K562 (cell line): Measurements from ENCODE around the gene JAK3. TPM values are rescaled to one million over a fixed set of nuclear protein-coding genes. Genes with fewer than 3 reads are reported as not detected.
A peak's percentile ranks its signal among the peaks of the same experiment; 100 is the strongest.

Experiments used
- ATAC-seq: fragments of 200-7000 bp; cut with Tn5 transposase; 3 replicates; pipeline ENCODE4 v1.9.1; 2020; ENCODE audit warnings: moderate library complexity
- BruUV-seq: library from RNA; stranded (reverse); fragments of 400-500 nt; replicated peaks from 2 replicates; lab custom pipeline; 2021; lab: Mats Ljungman, UMichigan
- CTCF ChIA-PET: fragments of 300-600 bp; formaldehyde crosslinking; extraction: SDS; loops from one replicate; lab custom pipeline; 2021; ENCODE audit warnings: low intra/inter-chr PET ratio; lab: Yijun Ruan, JAX
- POLR2A ChIA-PET: fragments of 300-600, 350-650 bp; sonication (Branson Sonifier 250); formaldehyde crosslinking; extraction: SDS; loops from one replicate; lab custom pipeline; 2021; ENCODE audit warnings: antibody characterized with exemption, inconsistent platforms; lab: Yijun Ruan, JAX
- DNase-seq, 4 experiments: peaks; one replicate each; pipeline versions ENCODE4 v3.0.0 to v3.0.0-alpha.2; 2011 to 2018; ENCODE audit warnings: low spot score in 3 of 4, mixed read lengths in 3 of 4; ENCODE audit errors: extremely low read depth in 1 of 4
- FAIRE-seq: peaks from 2 replicates; lab custom pipeline; 2011; peaks lifted over from hg19 to GRCh38; lab: Jason Lieb, UNC
- H2AFZ ChIP-seq: 2 replicates; pipeline ENCODE4 v1.6.0; 2011; ENCODE audit warnings: low read depth, low read length, control low read depth, inconsistent platforms
- H3K27ac ChIP-seq: fragments of 200-600 bp; 3 replicates; pipeline ENCODE4 v1.8.0; 2011; ENCODE audit warnings: low read depth, mild to moderate bottlenecking, control low read depth, inconsistent platforms, low read length, moderate library complexity, mixed read lengths; ENCODE audit errors: extremely low read depth
- H3K27me3 ChIP-seq, 2 experiments: fragments of 300-600 bp in 1 of 2; 2 replicates in 1 of 2; 3 replicates in 1 of 2; pipeline versions ENCODE4 v1.6.0 to v1.8.0; 2011; ENCODE audit warnings: inconsistent platforms in 2 of 2, low read length in 2 of 2, mild to moderate bottlenecking in 1 of 2, mixed read lengths in 1 of 2, moderate library complexity in 1 of 2; ENCODE audit not compliant: control insufficient read depth in 2 of 2, insufficient read depth in 2 of 2
- H3K36me3 ChIP-seq: fragments of 300-600 bp; 3 replicates; pipeline ENCODE4 v1.8.0; 2011; ENCODE audit warnings: mild to moderate bottlenecking, low read length, inconsistent platforms; ENCODE audit not compliant: control insufficient read depth, insufficient read depth
- H3K4me1 ChIP-seq, 2 experiments: fragments of 200-600 bp in 1 of 2; replicated peaks in 1 of 2; 2 replicates in 1 of 2; 3 replicates in 1 of 2; pipeline versions ENCODE4 v1.5.1 to v1.8.0; 2011; ENCODE audit warnings: inconsistent platforms in 2 of 2, low read length in 2 of 2, mild to moderate bottlenecking in 1 of 2, mixed read lengths in 1 of 2, moderate library complexity in 1 of 2; ENCODE audit not compliant: control insufficient read depth in 2 of 2, insufficient read depth in 2 of 2
- H3K4me2 ChIP-seq: 2 replicates; pipeline ENCODE4 v1.6.1; 2011; ENCODE audit warnings: low read length, control low read depth, inconsistent platforms, mixed read lengths; ENCODE audit not compliant: insufficient read depth
- H3K4me3 ChIP-seq: fragments of 200-600 bp; sonication (generic), shearing (Covaris generic); 2 replicates; pipeline ENCODE4 v1.5.1; 2016; ENCODE audit warnings: control low read depth, inconsistent platforms
- H3K79me2 ChIP-seq: fragments of 200-600 bp; 3 replicates; pipeline ENCODE4 v1.8.0; 2011; ENCODE audit warnings: low read length, inconsistent platforms; ENCODE audit not compliant: control insufficient read depth, insufficient read depth
- H3K9ac ChIP-seq, 2 experiments: 2 replicates each; pipeline versions ENCODE4 v1.6.0 to v1.6.1; 2011; ENCODE audit warnings: low read depth in 2 of 2, low read length in 2 of 2, control low read depth in 1 of 2, inconsistent platforms in 1 of 2, mild to moderate bottlenecking in 1 of 2, mixed read lengths in 1 of 2; ENCODE audit not compliant: insufficient read depth in 1 of 2
- H3K9me1 ChIP-seq: one replicate; pipeline ENCODE4 v1.6.0; 2011; ENCODE audit warnings: inconsistent platforms, mild to moderate bottlenecking, low read length, moderate library complexity; ENCODE audit not compliant: control insufficient read depth, insufficient read depth
- H3K9me3 ChIP-seq: replicated peaks from 2 replicates; pipeline ENCODE4 v1.5.1; 2011; ENCODE audit warnings: low read depth, low read length, inconsistent platforms; ENCODE audit not compliant: control insufficient read depth, insufficient read depth
- H4K20me1 ChIP-seq: replicated peaks from 2 replicates; pipeline ENCODE4 v1.6.1; 2011; ENCODE audit warnings: low read length, inconsistent platforms, mixed read lengths; ENCODE audit not compliant: control insufficient read depth, insufficient read depth
- EHMT2 ChIP-seq: fragments of 450-650 bp; IDR thresholded peaks from 2 replicates; pipeline ENCODE4 v1.6.1; 2018; ENCODE audit warnings: antibody characterized with exemption
- HNRNPLL ChIP-seq: fragments of 200-400 bp; formaldehyde crosslinking; IDR thresholded peaks from 2 replicates; pipeline ENCODE4 v1.6.1; 2017; ENCODE audit warnings: low read length, low read depth, mild to moderate bottlenecking; ENCODE audit not compliant: poor library complexity, severe bottlenecking
- LEF1 ChIP-seq: fragments of 450-650 bp; IDR thresholded peaks from 2 replicates; pipeline ENCODE4 v1.6.1; 2016; ENCODE audit warnings: mild to moderate bottlenecking
- OTX1 ChIP-seq: fragments of 450-650 bp; formaldehyde crosslinking; IDR thresholded peaks from 2 replicates; pipeline ENCODE4 v1.4.0; 2022; ENCODE audit warnings: mild to moderate bottlenecking
- POLR3A ChIP-seq: IDR thresholded peaks from 2 replicates; pipeline ENCODE4 v1.6.1; 2011; ENCODE audit warnings: borderline replicate concordance, mild to moderate bottlenecking, moderate library complexity; ENCODE audit not compliant: insufficient read length, insufficient read depth; ENCODE audit errors: extremely low read depth
- SP2 ChIP-seq: IDR thresholded peaks from 2 replicates; pipeline ENCODE4 v1.6.1; 2011; ENCODE audit warnings: mild to moderate bottlenecking, low read depth, low read length, moderate library complexity; ENCODE audit not compliant: poor library complexity, severe bottlenecking; ENCODE audit errors: extremely low read depth
- TAL1 ChIP-seq: fragments of 450-650 bp; IDR thresholded peaks from 2 replicates; pipeline ENCODE4 v1.6.1; 2016; ENCODE audit warnings: mild to moderate bottlenecking
- TBL1XR1 ChIP-seq, 2 experiments: IDR thresholded peaks; 2 replicates each; pipeline ENCODE4 v1.6.1; 2012; ENCODE audit warnings: improper control_type of control experiment in 2 of 2, low read length in 2 of 2, mild to moderate bottlenecking in 1 of 2
- WGBS: fragments of 100-300 bp; shearing (Covaris generic); methylation state at CpG from one replicate; pipeline ENCODE4 v1.1.6; 2016; ENCODE audit warnings: low coverage, mixed read lengths; ENCODE audit not compliant: insufficient coverage; ENCODE audit errors: missing lambda C conversion rate; 5-methylcytosine and 5-hydroxymethylcytosine counted together
- in situ Hi-C: fragments of 300-500 bp; cut with MboI; formaldehyde crosslinking; loops from 4 replicates; pipeline ENCODE4 v1.15.0; 2018; ENCODE audit warnings: inconsistent platforms, mixed read lengths
- intact Hi-C: fragments of 100-400 bp; cut with micrococcal nuclease; formaldehyde crosslinking; loops from 2 replicates; pipeline ENCODE4 v1.14.2; 2022
- polyA plus RNA-seq, 8 experiments: library from polyadenylated mRNA; depleted of rRNA in 4 of 8; stranded (reverse) in 5 of 8; unstranded in 3 of 8; fragments of >200 nt; fragmentation: Nextera tagmentation in 2 of 8; fragmentation: Illumina TruSeq in 1 of 8; extraction: Ambion mirVana in 2 of 8; extraction: Trizol in 1 of 8; gene quantifications; 2 replicates each; pipeline versions ENCODE4 v1.2.1 to v1.2.3, GENCODE V29; 2011 to 2014; ENCODE audit warnings: inconsistent platforms in 1 of 8, missing spikeins in 1 of 8
- total RNA-seq, 7 experiments: library from RNA; depleted of rRNA in 6 of 7; stranded (reverse); fragments of >200 nt in 6 of 7; fragmentation: Illumina TruSeq in 2 of 7; extraction: Trizol in 2 of 7; gene quantifications; 2 replicates each; pipeline versions ENCODE4 v1.2.1 to v1.2.3, GENCODE V29; 2011 to 2021; ENCODE audit warnings: low replicate concordance in 1 of 7
- TF ChIP-seq, protein P1 (sequence below): fragments of 450-650 bp; IDR thresholded peaks from 2 replicates; pipeline ENCODE4 v1.6.1; 2014; ENCODE audit warnings: low read depth, mild to moderate bottlenecking, moderate library complexity, borderline replicate concordance
- TF ChIP-seq, protein P2 (sequence below), 2 experiments: fragments of 450-650 bp; formaldehyde crosslinking in 1 of 2; IDR thresholded peaks; 2 replicates each; pipeline versions ENCODE4 v1.4.0 to v1.6.1; 2014 to 2020; ENCODE audit warnings: mild to moderate bottlenecking in 2 of 2, borderline replicate concordance in 1 of 2, low read depth in 1 of 2

The JAK3 gene
- total and polyA plus RNA-seq, 9 of the 15 experiments (the other 6 are each of a cell fraction or from before 2014, with no cell fraction given) = 0.01 to 0.18 (median 0.07) TPM; not detected in 1

DNA sequence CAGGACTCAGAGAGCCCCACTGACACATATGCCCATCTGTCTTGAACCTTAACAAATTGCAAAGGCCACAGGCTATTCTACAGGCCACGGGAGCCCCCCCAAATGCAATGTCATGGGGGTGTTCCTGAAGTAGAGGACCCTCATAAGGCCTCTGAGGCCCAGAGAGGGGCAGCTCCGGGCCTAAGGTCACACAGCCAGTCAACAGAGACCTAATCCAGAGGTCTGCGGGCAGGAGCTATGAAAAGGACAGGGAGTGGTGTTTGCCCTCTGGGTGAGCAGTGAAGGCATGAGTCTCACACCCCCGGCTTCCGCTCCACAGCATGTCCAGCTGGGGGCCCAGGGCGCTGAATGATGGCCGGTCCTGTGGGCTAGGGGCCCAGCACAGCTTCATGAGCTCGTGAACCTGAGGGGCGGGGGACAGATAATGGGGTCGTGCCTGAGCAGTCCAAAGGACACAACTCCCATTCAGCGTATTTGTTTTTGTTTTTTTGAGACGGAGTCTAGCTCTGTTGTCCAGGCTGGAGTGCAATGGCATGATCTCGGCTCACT, 21.2 kb downstream of the JAK3 start:
- DNase-seq = no peak
- POLR2A ChIA-PET = interaction anchor here (0.6 kb wide), 1 partner anchor 17 kb away, joined by 3 read pairs; no protein-coding TSS in a partner anchor
- CTCF ChIA-PET = no interaction called here
- no peak for FAIRE-seq
- 17% methylated on average over 12 of the region's 13 CpGs for WGBS
- TF ChIP-seq POLR3A = no peak
- no peak for TF ChIP-seq EHMT2
- no peak for TF ChIP-seq TBL1XR1 (IDR thresholded peaks at IDR 0.05; ENCODE audit: low read length in 2 of 2)
- TF ChIP-seq SP2 = no peak
- TF ChIP-seq HNRNPLL = no peak
- TF ChIP-seq, protein P1, sequence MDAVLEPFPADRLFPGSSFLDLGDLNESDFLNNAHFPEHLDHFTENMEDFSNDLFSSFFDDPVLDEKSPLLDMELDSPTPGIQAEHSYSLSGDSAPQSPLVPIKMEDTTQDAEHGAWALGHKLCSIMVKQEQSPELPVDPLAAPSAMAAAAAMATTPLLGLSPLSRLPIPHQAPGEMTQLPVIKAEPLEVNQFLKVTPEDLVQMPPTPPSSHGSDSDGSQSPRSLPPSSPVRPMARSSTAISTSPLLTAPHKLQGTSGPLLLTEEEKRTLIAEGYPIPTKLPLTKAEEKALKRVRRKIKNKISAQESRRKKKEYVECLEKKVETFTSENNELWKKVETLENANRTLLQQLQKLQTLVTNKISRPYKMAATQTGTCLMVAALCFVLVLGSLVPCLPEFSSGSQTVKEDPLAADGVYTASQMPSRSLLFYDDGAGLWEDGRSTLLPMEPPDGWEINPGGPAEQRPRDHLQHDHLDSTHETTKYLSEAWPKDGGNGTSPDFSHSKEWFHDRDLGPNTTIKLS = no peak
- no peak for TF ChIP-seq OTX1 (CRISPR knock-in tag)
- no peak for TF ChIP-seq TAL1
- TF ChIP-seq LEF1 = no peak
- TF ChIP-seq, protein P2, sequence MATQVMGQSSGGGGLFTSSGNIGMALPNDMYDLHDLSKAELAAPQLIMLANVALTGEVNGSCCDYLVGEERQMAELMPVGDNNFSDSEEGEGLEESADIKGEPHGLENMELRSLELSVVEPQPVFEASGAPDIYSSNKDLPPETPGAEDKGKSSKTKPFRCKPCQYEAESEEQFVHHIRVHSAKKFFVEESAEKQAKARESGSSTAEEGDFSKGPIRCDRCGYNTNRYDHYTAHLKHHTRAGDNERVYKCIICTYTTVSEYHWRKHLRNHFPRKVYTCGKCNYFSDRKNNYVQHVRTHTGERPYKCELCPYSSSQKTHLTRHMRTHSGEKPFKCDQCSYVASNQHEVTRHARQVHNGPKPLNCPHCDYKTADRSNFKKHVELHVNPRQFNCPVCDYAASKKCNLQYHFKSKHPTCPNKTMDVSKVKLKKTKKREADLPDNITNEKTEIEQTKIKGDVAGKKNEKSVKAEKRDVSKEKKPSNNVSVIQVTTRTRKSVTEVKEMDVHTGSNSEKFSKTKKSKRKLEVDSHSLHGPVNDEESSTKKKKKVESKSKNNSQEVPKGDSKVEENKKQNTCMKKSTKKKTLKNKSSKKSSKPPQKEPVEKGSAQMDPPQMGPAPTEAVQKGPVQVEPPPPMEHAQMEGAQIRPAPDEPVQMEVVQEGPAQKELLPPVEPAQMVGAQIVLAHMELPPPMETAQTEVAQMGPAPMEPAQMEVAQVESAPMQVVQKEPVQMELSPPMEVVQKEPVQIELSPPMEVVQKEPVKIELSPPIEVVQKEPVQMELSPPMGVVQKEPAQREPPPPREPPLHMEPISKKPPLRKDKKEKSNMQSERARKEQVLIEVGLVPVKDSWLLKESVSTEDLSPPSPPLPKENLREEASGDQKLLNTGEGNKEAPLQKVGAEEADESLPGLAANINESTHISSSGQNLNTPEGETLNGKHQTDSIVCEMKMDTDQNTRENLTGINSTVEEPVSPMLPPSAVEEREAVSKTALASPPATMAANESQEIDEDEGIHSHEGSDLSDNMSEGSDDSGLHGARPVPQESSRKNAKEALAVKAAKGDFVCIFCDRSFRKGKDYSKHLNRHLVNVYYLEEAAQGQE (IDR thresholded peaks at IDR 0.05; ENCODE audit: borderline replicate concordance) = no peak
- TF ChIP-seq, protein P2 (CRISPR knock-in tag; IDR thresholded peaks at IDR 0.05; ENCODE audit: low read depth) = no peak
- TF ChIP-seq, all 486 proteins: peak for 0
- H2AFZ ChIP-seq = no peak overlapping the region
- no peaks in the 10 kb centered on the region for H3K36me3 ChIP-seq
- H4K20me1 ChIP-seq = no peaks in the 10 kb centered on the region; the same call in 1 of the 2 replicates
- BruUV-seq = no TSS peak
- H3K79me2 ChIP-seq = no peaks in the 10 kb centered on the region
- H3K9ac ChIP-seq = peak overlapping the region in 1 of 2 experiments; percentile 45; a peak in 1 of 4 replicates
- no peak overlapping the region for H3K27ac ChIP-seq
- H3K4me2 ChIP-seq = no peak overlapping the region
- H3K9me3 ChIP-seq = no peaks in the 10 kb centered on the region
- ATAC-seq = no peak
- H3K27me3 ChIP-seq = peaks cover 0 to 33% of the 10 kb centered on the region in 2 experiments; a peak in 3 of 5 replicates
- no peak overlapping the region for H3K4me3 ChIP-seq
- intact Hi-C loops = no loop called here
- in situ Hi-C loops = no loop called here
- peaks cover 4 to 22% of the 10 kb centered on the region in 2 experiments; a peak in 3 of 5 replicates for H3K4me1 ChIP-seq
- no peaks in the 10 kb centered on the region for H3K9me1 ChIP-seq
